Measurements from ENCODE around the gene CHSY1.

The CHSY1 gene

GRCh38 chr15:101171954-101172353 lies 79.9 kb downstream of the CHSY1 start:
- no peak for DNase-seq (ENCODE audit: low read depth in 2 of 2)

GRCh38 chr15:101170568-101171350 lies 81.1 kb downstream of the CHSY1 start:
- no peak for DNase-seq (ENCODE audit: low read depth in 2 of 2)

GRCh38 chr15:101169495-101170071 lies 82.3 kb downstream of the CHSY1 start:
- no peak for DNase-seq (ENCODE audit: low read depth in 2 of 2)

DNA sequence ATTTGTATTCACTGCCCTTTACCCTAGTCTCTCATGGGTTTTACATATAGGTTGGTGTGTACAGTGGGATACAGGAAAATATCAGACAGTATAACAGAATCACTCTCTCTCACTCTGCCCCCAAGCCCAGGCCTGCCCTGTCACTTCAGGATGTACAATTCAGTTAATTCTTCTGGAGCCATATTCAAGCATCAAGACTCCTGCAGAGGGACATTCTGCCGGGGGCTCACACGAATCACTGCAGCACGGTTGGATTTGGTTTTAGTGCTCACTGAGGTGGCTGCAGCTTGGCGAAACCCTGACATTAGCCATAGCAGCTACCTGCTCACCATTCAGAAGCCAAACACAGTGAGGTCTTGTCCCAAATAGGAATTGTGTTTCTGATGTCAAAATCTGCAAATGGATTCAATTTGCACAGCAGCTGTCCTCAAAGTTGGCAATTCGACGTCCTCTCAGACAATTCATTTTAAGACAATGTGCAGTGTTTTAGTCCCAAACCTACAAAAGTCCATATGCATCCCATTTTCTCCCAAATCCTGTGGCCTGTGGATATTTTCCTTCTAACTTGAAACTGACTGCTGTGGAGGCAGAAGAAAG lies 82.9 kb downstream of the CHSY1 start:
- no peak for DNase-seq (ENCODE audit: low read depth in 2 of 2)

DNA sequence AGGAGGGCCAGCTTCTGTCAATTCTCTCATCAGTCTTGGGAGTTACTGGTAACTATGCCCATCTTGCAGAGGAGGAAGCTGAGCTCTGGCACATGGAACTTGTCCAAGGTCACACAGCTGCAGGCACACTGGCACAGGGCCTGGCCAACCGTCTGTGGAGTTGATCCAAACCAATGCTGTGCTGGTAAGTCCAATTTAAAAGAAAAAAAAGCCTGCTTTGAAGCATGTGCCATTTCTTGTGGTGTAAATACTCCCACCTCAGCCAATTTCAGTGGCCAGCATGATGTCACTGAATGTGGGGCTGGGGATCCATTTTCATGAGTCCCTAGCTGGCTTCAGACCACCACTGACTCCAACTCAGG lies 83.4 kb downstream of the CHSY1 start:
- DNase-seq (ENCODE audit: low read depth in 2 of 2), result no peak

- DNase-seq (ENCODE audit: low read depth in 2 of 2), result peak in 1 of 2 donors; percentile 41
Observed at GRCh38 chr15:101167753-101168462, 83.9 kb downstream of the CHSY1 start.

DNA sequence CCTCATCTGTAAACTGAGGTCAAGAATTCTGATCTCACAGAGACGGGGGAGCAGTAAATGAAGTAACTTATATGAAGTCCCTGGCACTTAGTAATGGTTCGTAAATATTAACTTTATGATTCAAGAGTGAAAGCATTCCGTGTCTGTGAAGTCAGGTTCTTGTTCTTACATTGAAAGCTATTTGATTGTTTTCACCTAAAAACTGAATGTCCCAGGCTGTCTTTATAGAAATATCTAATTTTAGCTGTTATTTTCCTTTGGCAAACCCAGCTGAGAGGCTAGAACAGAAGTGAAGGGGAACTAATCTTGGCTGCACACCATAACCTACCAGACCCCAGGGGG lies 84.5 kb downstream of the CHSY1 start:
- no peak for DNase-seq (ENCODE audit: low read depth in 2 of 2)

DNA sequence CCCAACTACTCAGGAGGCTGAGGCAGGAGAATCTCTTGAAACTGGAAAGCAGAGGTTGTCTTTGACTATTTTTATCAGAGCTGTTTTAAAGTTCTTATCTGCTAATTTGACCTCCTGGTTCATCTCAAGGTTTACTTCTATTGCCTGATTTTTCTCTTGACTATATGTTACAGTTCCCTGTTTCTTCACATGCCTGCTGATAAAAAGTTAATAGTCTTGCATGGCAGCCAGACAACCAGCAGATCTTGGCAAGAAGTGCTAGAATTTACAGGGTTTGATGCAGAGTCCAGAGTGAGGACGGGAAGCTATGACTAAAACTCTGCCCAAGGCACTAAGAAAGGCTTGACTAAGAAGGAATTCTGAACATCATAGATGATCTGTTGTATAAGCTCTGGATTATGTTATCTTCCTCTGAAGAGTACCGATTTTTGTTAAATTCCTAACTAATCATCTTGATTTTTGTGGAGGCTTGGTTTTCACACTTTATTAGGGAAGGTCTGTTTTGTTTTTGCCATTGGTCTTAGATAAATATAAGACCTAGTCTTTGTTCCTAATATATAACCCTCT lies 85.9 kb downstream of the CHSY1 start:
- DNase-seq (ENCODE audit: low read depth in 2 of 2), result no peak

DNA sequence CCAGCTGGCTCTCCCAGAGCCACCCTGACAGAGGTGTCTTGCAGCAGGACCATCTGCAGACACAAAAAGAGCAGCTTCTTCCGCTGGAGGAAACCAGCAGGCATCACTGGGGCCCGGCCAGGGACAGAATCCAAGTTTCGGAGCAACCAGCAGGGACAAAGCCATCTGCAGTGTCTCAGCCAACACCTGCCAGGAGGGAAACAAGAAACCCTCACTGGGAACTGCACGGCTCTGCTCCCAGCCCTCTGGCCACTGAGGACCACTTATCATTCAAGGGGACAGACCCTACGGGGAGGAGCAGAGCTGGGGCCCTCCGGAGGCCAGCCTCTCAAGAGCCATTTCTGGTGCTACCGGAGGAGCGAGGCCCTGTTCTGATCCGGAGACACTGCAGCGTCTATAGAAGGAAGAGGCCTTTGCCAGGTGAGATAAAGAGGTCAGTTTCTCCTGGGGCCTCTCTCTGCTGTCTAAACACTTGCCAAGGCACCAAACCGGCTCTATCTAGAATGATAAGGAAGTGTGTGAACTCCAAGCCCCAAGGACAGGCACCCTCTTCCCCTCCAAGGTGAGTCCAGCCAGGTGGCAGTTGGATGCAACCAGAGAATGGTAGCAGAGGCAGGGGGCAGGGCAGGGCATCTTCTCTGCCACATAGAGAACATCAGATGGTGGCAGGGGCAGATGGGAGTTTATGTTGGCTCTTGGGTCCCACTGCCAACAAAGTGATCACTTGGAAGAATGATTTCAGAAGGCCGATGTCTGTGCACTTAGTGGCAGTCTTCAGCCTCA lies 89.0 kb downstream of the CHSY1 start:
- DNase-seq (ENCODE audit: low read depth in 2 of 2), result no peak

DNA sequence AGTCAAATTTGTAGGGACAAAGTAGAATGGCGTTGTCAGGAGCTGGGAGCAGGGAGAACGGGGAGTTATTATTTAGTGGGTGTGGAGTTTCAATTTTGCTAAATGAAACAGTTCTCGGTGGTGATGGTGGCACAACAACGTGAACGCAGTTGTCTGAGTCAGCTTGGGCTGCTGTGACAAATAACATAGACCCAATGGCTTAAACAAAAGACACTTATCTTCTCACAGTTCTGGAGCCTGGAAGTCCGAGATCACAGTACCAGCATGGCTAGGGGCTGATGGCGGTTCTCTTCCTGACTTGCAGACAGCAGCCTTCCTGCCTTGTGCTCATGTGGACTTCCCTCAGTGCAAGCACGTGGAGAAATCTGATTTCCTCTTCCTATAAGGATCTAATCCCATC lies 90.2 kb downstream of the CHSY1 start:
- no peak for DNase-seq (ENCODE audit: low read depth in 2 of 2)

DNA sequence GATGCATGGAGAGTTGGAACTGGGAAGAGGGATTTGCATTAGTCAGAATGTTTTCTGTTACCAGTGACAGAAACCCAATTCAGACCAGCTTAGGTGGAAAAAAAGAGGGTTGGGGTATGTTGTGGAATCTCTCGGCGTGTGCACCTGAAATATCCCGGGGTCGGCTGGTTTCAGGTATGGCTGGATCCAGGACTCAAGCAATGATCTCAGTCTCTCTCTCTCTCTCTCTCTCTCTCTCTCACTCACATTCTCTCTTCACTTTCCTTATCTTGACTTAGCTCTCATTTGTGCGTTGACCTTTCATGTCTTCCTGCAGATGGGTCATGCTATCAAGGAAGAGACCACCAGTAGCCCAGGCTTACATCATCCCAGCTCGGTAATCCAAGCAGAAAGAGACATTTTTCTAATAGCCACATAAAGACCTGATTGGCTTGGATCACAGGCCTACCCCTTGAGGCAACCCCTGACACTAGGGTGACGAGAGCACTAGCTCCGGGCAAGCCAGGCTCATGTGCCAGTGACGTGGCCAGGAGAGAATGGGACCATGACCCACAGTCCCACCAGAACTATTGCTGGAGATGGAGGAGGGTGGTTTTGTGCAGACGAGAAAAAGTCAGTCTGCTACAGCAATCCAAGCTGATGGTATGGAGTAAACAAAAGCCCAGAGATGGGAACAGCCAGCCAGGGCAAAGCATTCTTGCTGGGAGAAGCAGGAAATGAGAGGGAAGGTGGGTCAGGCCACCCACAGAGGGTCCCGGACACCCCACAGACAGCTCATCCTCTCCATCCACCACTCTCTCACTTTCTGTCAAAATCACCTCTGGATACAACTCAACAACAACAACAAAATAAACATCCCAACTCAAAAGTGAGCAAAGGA lies 91.7 kb downstream of the CHSY1 start:
- DNase-seq (ENCODE audit: low read depth in 2 of 2), result no peak

- DNase-seq (ENCODE audit: low read depth in 2 of 2), result no peak
Observed at GRCh38 chr15:101159096-101159935, 92.5 kb downstream of the CHSY1 start.

DNA sequence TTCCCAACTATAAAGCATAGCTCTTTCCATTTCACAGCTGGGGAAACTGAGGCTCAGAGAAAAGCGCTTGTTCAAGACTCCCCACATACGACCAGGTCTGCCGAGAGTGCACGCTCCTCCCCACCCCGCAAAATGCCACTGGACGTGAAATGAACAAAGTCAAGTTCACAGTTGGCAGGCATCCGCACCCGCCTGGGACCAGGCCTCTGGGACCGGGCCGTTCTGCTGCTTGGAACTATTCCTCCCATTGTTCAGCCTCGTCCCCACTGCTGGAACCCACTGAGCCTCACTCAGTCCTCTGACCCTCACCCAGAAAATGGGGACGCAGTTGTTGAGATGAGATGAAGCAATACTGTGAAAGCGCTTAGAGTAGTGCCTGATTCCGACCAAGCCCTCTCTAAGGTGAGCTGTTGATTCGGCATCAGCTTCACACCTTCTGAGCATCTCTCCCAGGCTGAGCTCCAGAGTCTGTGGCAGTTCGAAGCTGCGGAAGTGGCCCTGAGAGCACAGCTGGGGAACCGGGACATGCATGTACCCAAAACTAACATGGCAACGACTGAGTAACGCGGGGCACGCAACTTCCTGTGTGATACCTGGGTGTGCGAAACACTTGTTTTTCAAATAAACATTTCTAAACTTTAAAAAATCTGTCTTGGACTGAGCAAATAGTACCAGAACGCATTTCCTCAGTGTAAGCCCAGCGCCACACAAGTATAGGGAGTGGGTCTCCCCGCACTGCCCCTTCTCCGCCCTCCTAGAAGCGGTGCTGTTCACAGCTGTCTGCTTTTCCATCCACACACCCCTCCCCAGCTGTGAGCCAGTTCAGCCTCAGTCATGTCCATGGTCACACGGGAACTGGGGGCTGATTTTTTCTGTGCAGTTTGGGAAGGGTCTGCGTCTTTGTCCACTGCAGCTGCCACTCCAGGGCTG lies 93.4 kb downstream of the CHSY1 start:
- no peak for DNase-seq (ENCODE audit: low read depth in 2 of 2)

DNA sequence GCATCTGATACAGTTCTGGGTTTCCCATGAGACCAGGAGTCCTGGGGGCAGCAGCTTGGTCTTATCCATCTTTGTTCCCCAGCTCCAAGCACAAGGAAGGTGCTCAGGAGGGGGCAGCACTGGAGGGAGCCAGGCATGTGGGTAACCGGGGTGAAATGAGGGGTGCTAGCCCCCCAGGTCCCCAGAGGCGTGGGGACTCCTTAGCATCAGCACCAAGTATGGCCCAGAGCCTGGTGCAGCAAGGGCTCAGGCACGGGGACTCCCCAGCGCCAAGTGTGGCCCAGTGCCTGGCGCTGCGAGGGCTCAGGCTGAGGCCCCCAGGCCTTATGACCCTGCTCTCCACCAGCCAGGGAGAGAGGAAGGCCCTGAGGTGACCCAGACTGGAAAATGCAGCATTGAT lies 94.1 kb downstream of the CHSY1 start:
- no peak for DNase-seq (ENCODE audit: low read depth in 2 of 2)

- no peak for DNase-seq (ENCODE audit: low read depth in 2 of 2)
Observed at GRCh38 chr15:101156509-101157159, 95.2 kb downstream of the CHSY1 start.

DNA sequence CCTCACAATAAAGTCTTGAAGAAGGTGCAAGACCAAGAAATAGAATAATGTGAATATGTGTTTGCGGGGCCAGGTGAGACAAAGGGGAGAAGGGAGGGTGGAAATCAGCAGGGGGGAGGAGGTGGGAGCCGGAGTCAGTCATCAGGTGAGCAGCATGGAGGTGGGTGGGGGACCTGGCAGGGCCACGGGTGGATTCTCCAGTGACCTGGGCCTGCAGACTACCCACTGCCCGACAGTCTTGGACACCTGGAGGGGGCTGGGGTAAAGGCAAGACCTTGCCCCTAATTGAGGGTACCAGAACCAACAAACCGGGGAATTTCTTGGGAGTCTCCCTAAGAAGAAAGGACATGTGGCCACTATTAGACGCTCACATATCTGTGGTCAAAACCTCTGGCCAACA lies 95.8 kb downstream of the CHSY1 start:
- no peak for DNase-seq (ENCODE audit: low read depth in 2 of 2)

- DNase-seq (ENCODE audit: low read depth in 2 of 2), result no peak
Observed at GRCh38 chr15:101153801-101154656, 97.8 kb downstream of the CHSY1 start.
